DND-41 (cell line): Measurements from ENCODE around the gene KLF4.

Experiments
- EZH2 ChIP-seq: IDR thresholded peaks from 3 replicates; pipeline ENCODE4 v1.6.1; 2012; ENCODE audit warnings: borderline replicate concordance, low read depth, mild to moderate bottlenecking, moderate library complexity, low read length, inconsistent platforms; ENCODE audit not compliant: severe bottlenecking
- TF ChIP-seq, protein P1 (sequence below): IDR thresholded peaks from 2 replicates; pipeline ENCODE4 v1.5.1; 2012; ENCODE audit warnings: borderline replicate concordance, low read length, moderate library complexity, mild to moderate bottlenecking; ENCODE audit not compliant: poor library complexity, severe bottlenecking; ENCODE audit errors: extremely low read depth

DNA sequence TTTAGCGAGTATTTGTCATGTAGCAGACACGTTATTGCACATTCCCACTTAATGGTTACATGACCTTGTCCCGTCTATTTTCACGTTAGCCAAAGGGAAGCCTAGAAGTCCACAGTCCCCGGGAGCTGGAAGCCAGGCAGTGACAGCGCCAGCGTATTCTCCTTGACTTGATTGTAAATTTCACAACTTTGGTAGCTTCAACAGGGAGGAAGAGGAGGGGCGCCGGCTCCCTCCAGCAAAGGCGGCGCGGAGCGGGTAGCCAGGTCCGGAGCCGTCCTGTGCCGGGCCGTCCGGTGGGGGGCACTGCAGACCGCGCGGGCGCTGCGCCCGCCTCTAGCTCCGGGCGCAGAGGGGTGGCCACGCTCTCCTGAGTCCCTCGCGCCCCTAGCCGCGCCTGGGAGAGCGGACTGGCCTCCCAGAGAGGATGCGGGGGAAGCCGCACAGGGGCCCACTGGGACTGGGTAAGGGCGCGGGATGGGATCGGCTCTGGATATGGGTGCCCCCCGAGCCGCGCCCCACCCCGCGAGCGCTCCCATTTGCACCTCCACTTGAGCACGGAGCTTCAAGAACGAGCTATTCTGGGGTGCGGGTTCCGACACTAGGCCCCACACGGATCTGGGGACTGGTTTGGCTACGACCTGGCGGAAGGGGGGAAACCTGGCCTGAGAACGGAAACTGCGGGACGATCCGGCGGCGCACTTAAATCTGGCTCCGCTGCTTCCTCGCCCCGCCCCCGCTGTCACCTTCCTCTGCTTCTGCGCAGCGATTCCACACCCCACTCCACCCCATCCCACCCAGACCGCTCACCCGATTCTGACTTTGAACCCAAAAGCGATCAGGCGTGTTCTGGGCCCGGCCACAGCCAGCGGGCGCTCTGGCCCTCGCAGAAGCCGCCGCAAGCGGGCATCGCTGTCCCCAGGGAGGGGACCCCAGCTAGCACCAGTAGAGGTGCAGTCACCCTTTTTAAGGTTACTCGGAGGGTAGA lies 23.8 kb downstream of the KLF4 start:
- TF ChIP-seq, protein P1, sequence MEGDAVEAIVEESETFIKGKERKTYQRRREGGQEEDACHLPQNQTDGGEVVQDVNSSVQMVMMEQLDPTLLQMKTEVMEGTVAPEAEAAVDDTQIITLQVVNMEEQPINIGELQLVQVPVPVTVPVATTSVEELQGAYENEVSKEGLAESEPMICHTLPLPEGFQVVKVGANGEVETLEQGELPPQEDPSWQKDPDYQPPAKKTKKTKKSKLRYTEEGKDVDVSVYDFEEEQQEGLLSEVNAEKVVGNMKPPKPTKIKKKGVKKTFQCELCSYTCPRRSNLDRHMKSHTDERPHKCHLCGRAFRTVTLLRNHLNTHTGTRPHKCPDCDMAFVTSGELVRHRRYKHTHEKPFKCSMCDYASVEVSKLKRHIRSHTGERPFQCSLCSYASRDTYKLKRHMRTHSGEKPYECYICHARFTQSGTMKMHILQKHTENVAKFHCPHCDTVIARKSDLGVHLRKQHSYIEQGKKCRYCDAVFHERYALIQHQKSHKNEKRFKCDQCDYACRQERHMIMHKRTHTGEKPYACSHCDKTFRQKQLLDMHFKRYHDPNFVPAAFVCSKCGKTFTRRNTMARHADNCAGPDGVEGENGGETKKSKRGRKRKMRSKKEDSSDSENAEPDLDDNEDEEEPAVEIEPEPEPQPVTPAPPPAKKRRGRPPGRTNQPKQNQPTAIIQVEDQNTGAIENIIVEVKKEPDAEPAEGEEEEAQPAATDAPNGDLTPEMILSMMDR = no peak
- no peak for TF ChIP-seq EZH2
